ENCODE results near the gene SH2D2A. TPM values are rescaled to one million over a fixed set of nuclear protein-coding genes. Genes with fewer than 3 reads are reported as not detected.

The SH2D2A gene
- total and polyA plus RNA-seq, 9 of the 15 experiments (the other 6 are each of a cell fraction or from before 2014, with no cell fraction given) = 0.89 to 33.6 (median 6.9) TPM

- TF ChIP-seq CHD7 (IDR thresholded peaks at IDR 0.05; ENCODE audit: low read depth, low read length) = no peak
- TF ChIP-seq ZNF239 (CRISPR knock-in tag; IDR thresholded peaks at IDR 0.05) = no peak
- peak; percentile 79 for TF ChIP-seq BCOR (IDR thresholded peaks at IDR 0.05)
- TF ChIP-seq, protein P1, sequence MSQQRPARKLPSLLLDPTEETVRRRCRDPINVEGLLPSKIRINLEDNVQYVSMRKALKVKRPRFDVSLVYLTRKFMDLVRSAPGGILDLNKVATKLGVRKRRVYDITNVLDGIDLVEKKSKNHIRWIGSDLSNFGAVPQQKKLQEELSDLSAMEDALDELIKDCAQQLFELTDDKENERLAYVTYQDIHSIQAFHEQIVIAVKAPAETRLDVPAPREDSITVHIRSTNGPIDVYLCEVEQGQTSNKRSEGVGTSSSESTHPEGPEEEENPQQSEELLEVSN (IDR thresholded peaks at IDR 0.05; ENCODE audit: borderline replicate concordance in 1 of 2, extremely low read depth in 1 of 2, insufficient read depth in 1 of 2, insufficient read length in 1 of 2, low read depth in 1 of 2, low read length in 1 of 2, poor library complexity in 1 of 2, severe bottlenecking in 1 of 2) = peak in 1 of 2 experiments; percentile 17
- no peak for TF ChIP-seq ARID1B (IDR thresholded peaks at IDR 0.05)
- no peak for TF ChIP-seq BMI1 (IDR thresholded peaks at IDR 0.05; ENCODE audit: low read length)
- TF ChIP-seq RHOXF2B (CRISPR knock-in tag; conservative IDR thresholded peaks at IDR 0.05) = no peak
These were observed 1.3 kb downstream of the SH2D2A start (continued) for GRCh38 chr1:156815307-156815826.

Data from K562 (cell line).